Inflammatory macrophage treated with lipopolysaccharide for 1 hour (primary cell): ENCODE measurements around the gene STMN3.
A peak's percentile ranks its signal among the peaks of the same experiment; 100 is the strongest.
"Not testable (repeated sequence)": the region's sequence is repeated elsewhere in the genome, so short reads cannot be mapped to it uniquely, and the experiment has no call there.

Experiments
- DNase-seq, 2 donors: peaks; one replicate each; pipeline ENCODE4 v3.0.0-alpha.2; 2020 to 2022

The STMN3 gene

GRCh38 chr20:63675681-63676368 lies 22.6 kb upstream of the STMN3 start:
- DNase-seq, result no peak

DNA sequence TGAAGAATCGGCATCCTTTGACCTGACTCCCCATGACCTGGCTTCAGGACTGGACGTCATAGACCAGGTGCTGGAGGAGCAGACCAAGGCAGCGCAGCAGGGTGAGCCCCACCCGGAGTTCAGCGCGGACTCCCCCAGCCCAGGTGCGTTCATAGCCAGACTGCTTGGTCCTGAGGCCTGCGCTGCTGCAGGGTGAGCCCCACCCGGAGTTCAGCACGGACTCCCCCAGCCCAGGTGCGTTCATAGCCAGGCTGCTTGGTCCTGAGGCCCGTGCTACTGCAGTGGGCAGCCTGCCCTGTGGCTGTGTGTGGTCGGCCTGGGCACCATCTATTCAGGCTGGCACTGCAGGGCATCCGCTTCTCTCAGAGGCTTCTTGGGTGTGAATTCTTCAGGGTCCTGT lies 20.7 kb upstream of the STMN3 start:
- no peak for DNase-seq

- DNase-seq, result no peak
Observed at GRCh38 chr20:63672666-63673065, 19.4 kb upstream of the STMN3 start.

DNA sequence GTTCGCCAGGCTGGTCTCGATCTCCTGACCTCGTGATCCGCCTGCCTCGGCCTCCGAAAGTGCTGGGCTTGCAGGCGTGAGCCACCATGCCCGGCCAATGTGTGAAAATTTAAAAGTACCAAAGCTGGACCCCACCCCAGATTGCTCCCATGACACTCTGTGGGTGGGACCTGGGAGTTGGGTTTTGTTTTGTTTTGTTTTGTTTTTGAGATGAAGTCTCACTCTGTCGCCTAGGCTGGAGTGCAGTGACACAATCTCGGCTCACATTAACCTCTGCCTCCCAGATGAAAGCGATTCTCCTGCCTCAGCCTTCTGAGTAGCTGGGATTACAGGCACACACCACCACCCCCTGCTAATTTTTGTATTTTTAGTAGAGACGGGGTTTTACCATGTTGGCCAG lies 18.5 kb upstream of the STMN3 start:
- DNase-seq, result not testable (repeated sequence)

- no peak for DNase-seq
Observed at GRCh38 chr20:63668351-63668750, 15.1 kb upstream of the STMN3 start.

GRCh38 chr20:63667858-63668257 lies 14.6 kb upstream of the STMN3 start:
- no peak for DNase-seq

- DNase-seq, result no peak
Observed at GRCh38 chr20:63665708-63666107, 12.5 kb upstream of the STMN3 start.

- no peak for DNase-seq
Observed at GRCh38 chr20:63664861-63665594, 11.8 kb upstream of the STMN3 start.

DNA sequence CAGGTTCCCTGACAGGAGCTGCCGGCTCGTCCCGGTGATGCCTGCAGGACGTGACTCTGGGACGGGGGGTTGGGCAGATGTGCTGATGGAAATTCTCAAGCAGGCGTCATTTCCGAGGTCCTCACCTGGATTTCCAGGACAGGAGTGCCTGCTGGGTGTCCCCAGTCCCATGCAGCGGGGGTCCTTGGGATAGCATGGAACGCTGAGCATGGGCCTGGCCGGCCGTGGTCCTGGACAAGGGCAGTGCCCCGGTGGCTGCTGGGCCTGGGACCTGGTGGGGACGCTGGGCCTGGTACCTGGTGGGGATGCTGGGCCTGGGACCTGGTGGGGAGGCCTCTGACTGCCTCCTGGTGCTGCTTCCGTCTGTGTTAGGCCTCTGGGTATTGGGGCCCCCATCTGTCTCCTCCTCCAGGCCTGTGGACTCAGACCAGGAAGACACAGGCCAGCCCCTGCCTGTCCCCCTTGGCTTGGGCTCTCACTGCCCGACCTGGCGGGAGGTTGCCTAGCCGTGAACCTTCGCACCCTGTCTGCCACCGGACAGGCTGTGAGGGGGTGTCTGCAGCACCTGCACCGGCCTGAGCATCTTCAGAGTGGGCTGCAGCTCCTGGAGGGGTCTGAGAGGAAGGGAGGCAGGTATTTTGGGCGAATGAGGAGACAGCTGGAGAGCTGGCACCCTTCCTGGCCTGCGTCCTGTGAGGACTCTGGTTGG lies 11.1 kb upstream of the STMN3 start:
- no peak for DNase-seq

DNA sequence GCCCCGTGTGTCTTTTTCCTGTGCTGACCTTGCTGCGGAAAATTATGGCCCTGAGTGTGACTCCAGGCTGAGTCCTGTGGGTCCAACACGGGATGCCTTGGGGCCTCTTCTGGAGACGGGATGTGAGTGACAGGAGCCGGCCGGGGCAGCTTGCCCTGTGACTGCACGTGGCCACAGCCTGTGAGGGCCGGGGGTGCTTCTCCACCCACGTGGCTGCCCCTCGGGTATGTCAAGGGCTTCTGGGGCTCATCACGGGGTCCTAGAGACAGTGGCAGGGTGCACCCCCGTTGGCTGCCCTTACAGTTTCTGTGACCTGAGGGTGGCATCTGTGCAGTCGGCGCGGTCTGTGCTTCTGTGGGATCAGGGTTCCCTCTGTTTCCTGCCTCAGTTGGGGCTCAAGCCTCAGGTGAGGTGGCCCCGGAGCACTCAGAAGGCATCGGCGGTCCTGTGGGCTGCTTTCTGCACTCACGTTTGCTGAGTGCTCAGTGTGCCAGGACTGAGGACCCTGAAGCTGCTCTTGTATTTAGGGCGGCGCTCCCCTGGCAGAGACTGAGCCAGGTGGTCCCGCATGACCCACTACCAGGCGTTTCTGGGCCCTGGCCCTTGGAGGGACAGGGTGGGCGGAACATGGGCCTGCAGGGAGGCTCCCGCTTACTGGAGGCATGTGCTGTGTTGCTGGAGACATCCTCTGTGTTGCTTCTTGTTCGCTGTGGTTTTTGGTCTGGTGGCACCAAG lies 10.3 kb upstream of the STMN3 start:
- DNase-seq, result no peak

DNA sequence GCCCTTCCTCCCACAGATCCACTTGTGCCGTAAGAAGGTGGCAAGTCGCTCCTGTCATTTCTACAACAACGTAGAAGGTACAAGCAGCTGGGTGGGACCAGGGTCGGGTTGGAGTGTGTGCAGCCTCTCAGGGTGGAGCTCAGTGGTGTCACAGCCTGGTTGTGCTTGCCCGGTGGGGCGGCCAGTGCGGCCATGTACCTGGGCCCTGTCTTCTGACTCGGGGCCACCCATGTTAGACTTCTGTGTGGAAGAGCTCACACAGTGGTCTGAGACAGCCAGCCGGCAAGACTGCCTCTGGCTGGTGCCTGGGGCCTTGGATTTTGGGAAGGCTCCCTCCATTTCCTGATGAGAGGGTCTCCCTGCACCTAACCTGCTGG lies 9.6 kb upstream of the STMN3 start:
- no peak for DNase-seq

- no peak for DNase-seq
Observed at GRCh38 chr20:63661959-63662812, 9.0 kb upstream of the STMN3 start.

DNA sequence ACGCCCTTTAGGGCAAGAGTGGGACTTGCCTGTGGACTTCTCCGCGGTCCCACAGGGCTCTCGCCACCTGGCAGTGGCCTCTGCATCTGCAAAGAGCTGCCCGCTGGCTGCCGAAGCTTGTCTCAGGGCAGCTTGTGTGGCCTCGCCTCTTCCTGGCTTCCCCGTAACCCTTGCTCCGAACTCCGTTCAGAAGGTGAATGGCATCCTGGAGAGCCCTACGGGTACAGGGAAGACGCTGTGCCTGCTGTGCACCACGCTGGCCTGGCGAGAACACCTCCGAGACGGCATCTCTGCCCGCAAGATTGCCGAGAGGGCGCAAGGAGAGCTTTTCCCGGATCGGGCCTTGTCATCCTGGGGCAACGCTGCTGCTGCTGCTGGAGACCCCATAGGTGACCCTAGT lies 7.9 kb upstream of the STMN3 start:
- no peak for DNase-seq

DNA sequence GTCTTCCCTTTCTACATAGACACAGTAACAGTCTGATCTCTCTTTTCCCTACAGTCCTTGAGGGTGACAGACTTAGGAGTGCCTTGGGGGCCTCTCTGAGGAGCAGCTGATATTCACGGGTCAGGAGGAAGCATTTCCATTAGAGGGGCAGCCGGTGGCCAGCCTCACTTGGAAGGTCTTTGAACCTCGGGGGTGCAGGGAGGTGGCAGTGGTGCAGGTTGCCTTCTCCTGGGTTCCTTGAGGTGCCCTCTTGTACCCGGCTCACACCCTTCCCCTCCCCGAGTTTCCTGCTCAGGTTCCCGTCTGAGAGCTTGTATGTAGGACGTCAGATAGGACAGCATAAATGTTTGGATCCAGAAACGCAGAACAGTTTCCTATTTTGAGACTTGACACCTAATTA lies 7.4 kb upstream of the STMN3 start:
- no peak for DNase-seq

DNA sequence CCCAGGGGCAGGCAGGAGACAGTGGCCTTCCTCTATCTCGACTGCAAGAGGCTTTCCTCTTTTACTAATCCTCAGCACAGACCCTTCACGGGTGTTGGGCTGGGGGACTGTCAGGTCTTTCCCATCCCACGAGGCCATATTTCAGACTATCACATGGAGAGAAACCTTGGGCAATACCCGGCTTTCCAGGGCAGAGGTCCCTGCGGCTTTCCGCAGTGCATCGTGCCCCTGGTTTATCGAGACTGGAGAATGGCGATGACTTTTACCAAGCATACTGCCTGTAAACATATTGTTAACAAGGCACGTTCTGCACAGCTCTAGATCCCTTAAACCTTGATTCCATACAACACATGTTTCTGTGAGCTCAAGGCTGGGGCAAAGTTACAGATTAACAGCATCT lies 7.0 kb upstream of the STMN3 start:
- not testable (repeated sequence) for DNase-seq

GRCh38 chr20:63659370-63659769 lies 6.1 kb upstream of the STMN3 start:
- DNase-seq, result no peak

- peak; percentile 53 to 71 for DNase-seq
Observed at GRCh38 chr20:63658749-63659187, 5.5 kb upstream of the STMN3 start.

DNA sequence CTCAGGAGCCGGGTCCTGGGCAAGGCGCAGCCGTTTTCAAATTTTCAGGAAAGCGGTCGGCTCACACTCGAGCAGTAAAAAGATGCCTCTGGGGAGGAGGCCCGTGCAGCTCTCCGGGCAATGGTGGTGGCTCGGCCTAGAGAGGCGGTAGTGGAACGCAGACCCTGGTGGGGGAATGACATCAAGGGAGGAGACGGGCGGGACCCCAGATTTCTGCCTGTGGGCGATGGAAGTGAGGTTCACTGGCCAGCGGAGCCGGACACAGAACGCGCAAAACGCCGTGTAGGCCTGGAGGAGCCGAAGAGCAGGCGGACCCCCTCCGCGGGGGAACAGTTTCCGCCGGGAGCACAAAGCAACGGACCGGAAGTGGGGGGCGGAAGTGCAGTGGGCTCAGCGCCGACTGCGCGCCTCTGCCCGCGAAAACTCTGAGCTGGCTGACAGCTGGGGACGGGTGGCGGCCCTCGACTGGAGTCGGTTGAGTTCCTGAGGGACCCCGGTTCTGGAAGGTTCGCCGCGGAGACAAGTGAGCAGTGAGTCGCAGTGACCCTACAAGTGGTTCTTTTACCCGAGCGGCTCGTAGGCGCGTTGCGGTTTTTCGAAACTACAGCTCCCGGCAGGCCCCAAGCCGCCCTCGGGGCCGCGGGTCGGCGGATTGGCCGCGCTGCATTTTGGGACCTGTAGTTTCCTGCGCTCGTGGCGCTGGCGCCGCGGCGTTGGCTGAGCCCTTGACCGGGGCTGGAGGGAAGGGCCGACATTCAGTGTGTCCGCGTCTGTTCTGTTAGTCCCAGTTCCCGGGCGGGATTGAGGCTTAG lies 4.9 kb upstream of the STMN3 start, which contains the start of gene RTEL1:
Gene RTEL1 (plus strand): TSS at position 376 of the 812 bp plus-strand sequence. CDS start 1,091 bp downstream, outside the sequence.
- DNase-seq, result peak; percentile 86 to 97

- no peak for DNase-seq
Observed at GRCh38 chr20:63657260-63657936, 4.2 kb upstream of the STMN3 start.

- DNase-seq, result no peak
Observed at GRCh38 chr20:63656451-63656850, 3.2 kb upstream of the STMN3 start.

- no peak for DNase-seq
Observed at GRCh38 chr20:63655249-63655648, 2.0 kb upstream of the STMN3 start.
